Heart right ventricle (tissue), 16 donors: Measurements from ENCODE around the gene RNASEH2A. TPM values are rescaled to one million over a fixed set of nuclear protein-coding genes. Genes with fewer than 3 reads are reported as not detected.

Experiments used
- ATAC-seq, 8 donors: fragments of 200-7000 bp; cut with Tn5 transposase; one replicate each; pipeline ENCODE4 v1.9.1; 2020; ENCODE audit warnings: mild to moderate bottlenecking in 8 of 8, moderate library complexity in 8 of 8, moderate number of reproducible peaks in 1 of 8
- DNase-seq, 2 donors: peaks; one replicate each; pipeline ENCODE4 v3.0.0-alpha.2; 2020
- H3K27ac ChIP-seq, 10 donors: fragments of 200-600 bp; sonication (generic) in 2 of 10; one replicate each; pipeline versions ENCODE4 v1.5.0 to v1.8.0; 2020 to 2022; ENCODE audit warnings: mild to moderate bottlenecking in 3 of 10
- H3K27me3 ChIP-seq, 7 donors: fragments of 200-600 bp; one replicate each; pipeline ENCODE4 v1.8.0; 2021 to 2022; ENCODE audit warnings: mild to moderate bottlenecking in 2 of 7
- H3K36me3 ChIP-seq, 9 donors: fragments of 200-600 bp; sonication (generic) in 1 of 9; one replicate each; pipeline versions ENCODE4 v1.5.0 to v1.8.0; 2020 to 2022; ENCODE audit warnings: mild to moderate bottlenecking in 2 of 9
- H3K4me1 ChIP-seq, 9 donors: fragments of 200-600 bp; sonication (generic) in 1 of 9; one replicate each; pipeline versions ENCODE4 v1.5.0 to v1.8.0; 2020 to 2022; ENCODE audit warnings: mild to moderate bottlenecking in 4 of 9
- H3K4me3 ChIP-seq, 10 donors: fragments of 200-600 bp; sonication (generic) in 2 of 10; one replicate each; pipeline versions ENCODE4 v1.5.0 to v1.8.0; 2020 to 2022; ENCODE audit warnings: mild to moderate bottlenecking in 7 of 10, moderate library complexity in 2 of 10
- H3K9me3 ChIP-seq, 11 donors: fragments of 200-600 bp in 10 of 11; sonication (generic) in 2 of 11; one replicate each; pipeline versions ENCODE4 v1.5.0 to v1.8.0; 2013 to 2022; ENCODE audit warnings: mild to moderate bottlenecking in 2 of 11, control low read depth in 1 of 11, moderate library complexity in 1 of 11
- CTCF ChIP-seq, 9 donors: fragments of 200-600 bp; sonication (generic) in 2 of 9; IDR thresholded peaks; one replicate each; pipeline versions ENCODE4 v1.5.0 to v1.8.0; 2021 to 2022; ENCODE audit warnings: antibody characterized with exemption in 9 of 9, mild to moderate bottlenecking in 5 of 9, moderate library complexity in 1 of 9
- WGBS, 2 donors: extraction: QIAGEN DNeasy Blood & Tissue Kit; methylation state at CpG; one replicate each; pipeline ENCODE4 v1.1.7; 2013; ENCODE audit warnings: inconsistent platforms in 1 of 2; 5-methylcytosine and 5-hydroxymethylcytosine counted together
- intact Hi-C, 10 donors: fragments of 100-400 bp; cut with DNase I; formaldehyde crosslinking; loops; one replicate each; pipeline versions ENCODE4 v1.11.1 to v1.14.2; 2022
- polyA plus RNA-seq, 2 donors: library from polyadenylated mRNA; stranded (reverse); fragments of 200-250 nt; gene quantifications; one replicate each; pipeline ENCODE4 v1.2.3, GENCODE V29; 2013
- total RNA-seq, 10 donors: library from RNA; stranded (reverse); fragmentation: NEBNext Ultra II Directional in 3 of 10; extraction: Animal tissue kit (Norgen Biotek cat#: 25700) in 3 of 10; gene quantifications; one replicate each; pipeline versions ENCODE4 v1.2.1 to v1.2.4, GENCODE V29; 2021 to 2023
- donor health status: Arrhythmogenic right ventricular cardiomyopathy.
- donor health status: ischemic (EF 13 %, LVEDD 7.1; RV severe dilation, severe dysfunction).
- donor health status: healthy with polysubstance abuse.
- donor health status: DM: no; HTN: yes; CAD: no.
- donor health status: DM: no; HTN: no; CAD: no.
- donor health status: ischemic (EF 25% LVEDD 6.9; RV normal size, moderate dysfunction).
- donor health status: ischemic (EF 25% LVEDD 5.7; RV mildly dilated, moderate dysfunction).
- donor health status: healthy.
- donor health status: DM: yes; HTN: yes; CAD: no.
- donor health status: Ischemic cardiomyopathy.
- donor health status: ischemic (EF 35%, LVEDD 5.7; RV mildly dilated, moderate dysfunction).
- donor health status: nonischemic (EF 11% LVEDD 7.7; RV severe dilation, severe dysfunction).
- donor health status: DM: yes; HTN: yes; CAD: no.
- donor health status: PGD.
- donor health status: ischemic (EF 29% LVEDD 5.4; RV normal size, mild dysfunction).
- donor health status: nonischemic (EF 23%, LVEDD 6.1; RV moderate dilation, normal function).

RNASEH2A gene
- total and polyA plus RNA-seq, 12 donors: 1.9 to 6.9 (median 4.1) TPM

- H3K36me3 ChIP-seq: peaks cover 0 to 19% (median 0%) of the 10 kb centered on the region in 9 donors
- DNase-seq (peak; percentile 62 to 76), ATAC-seq (no peak)
- no peaks in the 10 kb centered on the region for H3K9me3 ChIP-seq
- H3K27ac ChIP-seq: peak overlapping the region; percentile 94 to 100 (median 99)
- no peaks in the 10 kb centered on the region for H3K27me3 ChIP-seq
- intact Hi-C loops: loop anchor here in 5 of 10 donors (2.0 to 10.0 kb wide), 5 partner anchors 13 to 363 kb away; partner anchors contain the start of genes IER2 (in 2 of the 5), STX10 (in 2 of the 5) and TNPO2 (in 1 of the 5)
- H3K4me1 ChIP-seq: peaks cover 21 to 63% (median 51%) of the 10 kb centered on the region in 9 donors
- no peak for TF ChIP-seq CTCF (IDR thresholded peaks at IDR 0.05)
- peak overlapping the region; percentile 64 to 100 (median 85) for H3K4me3 ChIP-seq
- WGBS, 2 donors: 1% methylated on average over 81 to 84 of the region's 84 CpGs
These were observed 14.1 kb upstream of the RNASEH2A start for GRCh38 chr19:12792051-12792852.

DNA sequence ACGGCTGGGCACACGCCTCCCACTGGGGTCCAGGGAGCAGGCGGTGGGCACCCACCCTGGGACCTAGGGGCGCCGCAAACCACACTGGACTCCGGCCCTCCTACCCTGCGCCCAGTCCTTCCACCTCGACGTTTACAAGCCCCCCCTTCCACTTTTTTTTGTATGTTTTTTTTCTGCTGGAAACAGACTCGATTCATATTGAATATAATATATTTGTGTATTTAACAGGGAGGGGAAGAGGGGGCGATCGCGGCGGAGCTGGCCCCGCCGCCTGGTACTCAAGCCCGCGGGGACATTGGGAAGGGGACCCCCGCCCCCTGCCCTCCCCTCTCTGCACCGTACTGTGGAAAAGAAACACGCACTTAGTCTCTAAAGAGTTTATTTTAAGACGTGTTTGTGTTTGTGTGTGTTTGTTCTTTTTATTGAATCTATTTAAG is 13.5 kb upstream of the RNASEH2A start:
- H3K4me3 ChIP-seq: peak overlapping the region; percentile 64 to 100 (median 85)
- no peak for DNase-seq
- no peaks in the 10 kb centered on the region for H3K27me3 ChIP-seq
- peak overlapping the region; percentile 94 to 100 (median 99) for H3K27ac ChIP-seq
- TF ChIP-seq CTCF (IDR thresholded peaks at IDR 0.05): no peak
- intact Hi-C loops: loop anchor here in 6 of 10 donors (1.0 to 10.0 kb wide), 6 partner anchors 14 to 362 kb away; partner anchors contain the start of genes IER2 (in 2 of the 6), STX10 (in 2 of the 6), GET3 (in 1 of the 6) and TNPO2 (in 1 of the 6)
- no peak for ATAC-seq
- H3K4me1 ChIP-seq: peaks cover 18 to 56% (median 45%) of the 10 kb centered on the region in 9 donors
- peaks cover 0 to 22% (median 0%) of the 10 kb centered on the region in 9 donors for H3K36me3 ChIP-seq
- no peaks in the 10 kb centered on the region for H3K9me3 ChIP-seq
- WGBS, 2 donors: 0 to 1% methylated on average over 22 of the region's 22 CpGs

GRCh38 chr19:12793290-12794195 is 12.8 kb upstream of the RNASEH2A start:
- Histone ChIP-seq H3K36me3 (peaks cover 0 to 29% (median 0%) of the 10 kb centered on the region in 9 donors), H3K27me3 (no peaks in the 10 kb centered on the region), H3K4me3 (peak overlapping the region; percentile 64 to 100 (median 85)), H3K9me3 (no peaks in the 10 kb centered on the region), H3K4me1 (peaks cover 12 to 50% (median 38%) of the 10 kb centered on the region in 9 donors), H3K27ac (peak overlapping the region; percentile 94 to 100 (median 99))
- intact Hi-C loops: loop anchor here in 6 of 10 donors (1.0 to 10.0 kb wide), 6 partner anchors 15 to 361 kb away; partner anchors contain the start of genes IER2 (in 2 of the 6), STX10 (in 2 of the 6), GET3 (in 1 of the 6) and TNPO2 (in 1 of the 6)
- peak; percentile 92 to 95 for DNase-seq
- WGBS, 2 donors: 1% methylated on average over 68 to 81 of the region's 81 CpGs
- ATAC-seq: peak; percentile 26 to 64 (median 54)
- TF ChIP-seq CTCF (IDR thresholded peaks at IDR 0.05): peak in 2 of 9 donors; percentile 13
